Measurements from ENCODE around the gene GFAP. TPM values are rescaled to one million over a fixed set of nuclear protein-coding genes. Genes with fewer than 3 reads are reported as not detected.

Gene GFAP
- polyA plus RNA-seq, 1 of the 3 experiments (the other 2 are of a cell fraction), result 0.48 TPM

- no peak for DNase-seq
- CTCF ChIA-PET, result interaction anchor here (4.0 to 17.2 kb wide), 2 partner anchors 8 to 93 kb away, joined by 22 to 433 read pairs; no protein-coding TSS in a partner anchor
These were observed 12.8 kb upstream of the GFAP start for GRCh38 chr17:44928136-44928535.

DNA sequence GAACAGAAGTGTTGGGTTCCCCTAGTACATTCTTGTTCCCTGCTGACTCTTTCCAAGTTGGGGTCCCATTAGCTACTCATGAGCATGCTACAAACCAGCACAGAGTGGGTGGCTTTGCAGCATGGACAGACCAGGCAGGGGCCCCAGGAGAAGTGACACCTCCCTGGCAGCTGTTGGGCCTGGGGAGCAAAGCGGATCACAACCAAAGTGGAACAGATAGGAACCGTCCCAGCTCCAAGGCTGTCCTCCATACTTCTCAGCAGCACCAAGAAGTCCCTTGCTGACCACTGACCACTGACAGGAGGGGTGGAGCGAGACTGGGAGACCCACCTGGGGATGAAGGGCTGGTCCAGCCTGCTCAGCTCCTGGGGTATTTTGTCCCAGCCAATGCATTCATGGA, 12.4 kb upstream of the GFAP start:
- TF ChIP-seq GATA2 (CRISPR knock-in tag; IDR thresholded peaks at IDR 0.05) (no peak), YY1 (IDR thresholded peaks at IDR 0.05; ENCODE audit: low read depth) (no peak), MXI1 (IDR thresholded peaks at IDR 0.05; ENCODE audit: low read depth, low read length) (no peak), TEAD4 (IDR thresholded peaks at IDR 0.05; ENCODE audit: borderline replicate concordance, insufficient read depth) (no peak), SMC3 (IDR thresholded peaks at IDR 0.05; ENCODE audit: low read depth, low read length) (no peak), FOSL2 (IDR thresholded peaks at IDR 0.05; ENCODE audit: borderline replicate concordance, low read depth) (no peak), FOXJ3 (CRISPR knock-in tag; IDR thresholded peaks at IDR 0.05) (no peak), MAX (IDR thresholded peaks at IDR 0.05; ENCODE audit: low read depth) (no peak), CHD2 (IDR thresholded peaks at IDR 0.05; ENCODE audit: low read length, partially characterized antibody) (no peak)
- Histone ChIP-seq H3K9ac (no peak overlapping the region), H3K27me3 (ENCODE audit: insufficient read depth) (no peaks in the 10 kb centered on the region), H3F3A (replicated peaks; ENCODE audit: insufficient read depth) (peaks cover 10% of the 10 kb centered on the region), H3K4me1 (ENCODE audit: control insufficient read depth in 1 of 2, insufficient read depth in 2 of 2, low read depth in 1 of 2, low read length in 1 of 2) (peaks cover 0 to 37% of the 10 kb centered on the region in 2 experiments; a peak in 1 of 4 replicates), H3K27ac (ENCODE audit: low read depth in 2 of 2, low read length in 1 of 2) (no peak overlapping the region), H3K4me2 (no peak overlapping the region), H3K9me2 (no peaks in the 10 kb centered on the region), H3K36me3 (replicated peaks in 1 of 2; ENCODE audit: control insufficient read depth in 1 of 2, insufficient read depth in 2 of 2, low read length in 1 of 2) (peaks cover 7 to 41% of the 10 kb centered on the region in 2 experiments), H4K20me1 (ENCODE audit: insufficient read depth) (no peaks in the 10 kb centered on the region), H2AFZ (ENCODE audit: low read depth) (no peak overlapping the region), H3K4me3 (ENCODE audit: low read depth in 2 of 2, low read length in 1 of 2) (no peak overlapping the region), H3K9me3 (no peaks in the 10 kb centered on the region), H3K79me2 (ENCODE audit: insufficient read depth) (no peaks in the 10 kb centered on the region; the same call in 1 of the 2 replicates)
- POLR2A ChIA-PET, result interaction anchor here (0.9 kb wide), 1 partner anchor 9 kb away, joined by 3 read pairs; no protein-coding TSS in a partner anchor
- no peak for DNase-seq
- WGBS (ENCODE audit: low lambda C conversion rate), result no CpG with 5 or more reads among the region's 3 CpGs
- CTCF ChIA-PET, result interaction anchor here (2.4 to 17.2 kb wide), 2 partner anchors 93 to 171 kb away, joined by 8 to 433 read pairs; no protein-coding TSS in a partner anchor

More at GRCh38 chr17:44928136-44928535, 12.8 kb upstream of the GFAP start:
- no peak overlapping the region for H3K4me2 ChIP-seq
- no peaks in the 10 kb centered on the region for H3K9me2 ChIP-seq
- peaks cover 7 to 45% of the 10 kb centered on the region in 2 experiments for H3K36me3 ChIP-seq (replicated peaks in 1 of 2; ENCODE audit: control insufficient read depth in 1 of 2, insufficient read depth in 2 of 2, low read length in 1 of 2)
- peaks cover 0 to 33% of the 10 kb centered on the region in 2 experiments; a peak in 1 of 4 replicates for H3K4me1 ChIP-seq (ENCODE audit: control insufficient read depth in 1 of 2, insufficient read depth in 2 of 2, low read depth in 1 of 2, low read length in 1 of 2)
- no peaks in the 10 kb centered on the region for H3K9me3 ChIP-seq
- WGBS (ENCODE audit: low lambda C conversion rate), result 94% methylated on average over 10 of the region's 15 CpGs
- H2AFZ ChIP-seq (ENCODE audit: low read depth), result no peak overlapping the region
- H3K79me2 ChIP-seq (ENCODE audit: insufficient read depth), result no peaks in the 10 kb centered on the region; the same call in 1 of the 2 replicates
- H3K27ac ChIP-seq (ENCODE audit: low read depth in 2 of 2, low read length in 1 of 2), result no peak overlapping the region
- H3K4me3 ChIP-seq (ENCODE audit: low read depth in 2 of 2, low read length in 1 of 2), result no peak overlapping the region
- no peak overlapping the region for H3K9ac ChIP-seq
- TF ChIP-seq NRF1 (IDR thresholded peaks at IDR 0.05; ENCODE audit: low read depth, low read length) (no peak), NFIC (IDR thresholded peaks at IDR 0.05; ENCODE audit: borderline replicate concordance) (no peak), FOXJ3 (CRISPR knock-in tag; IDR thresholded peaks at IDR 0.05) (no peak), SMC3 (IDR thresholded peaks at IDR 0.05; ENCODE audit: low read depth, low read length) (no peak), MEF2A (IDR thresholded peaks at IDR 0.05; ENCODE audit: borderline replicate concordance, low read depth) (no peak), TCF12 (IDR thresholded peaks at IDR 0.05) (no peak), MXI1 (IDR thresholded peaks at IDR 0.05; ENCODE audit: low read depth, low read length) (no peak), YY1 (IDR thresholded peaks at IDR 0.05; ENCODE audit: low read depth) (no peak), RAD21 (IDR thresholded peaks at IDR 0.05; ENCODE audit: low read length) (no peak), RXRA (IDR thresholded peaks at IDR 0.05; ENCODE audit: borderline replicate concordance, low read depth) (no peak), RCOR1 (IDR thresholded peaks at IDR 0.05; ENCODE audit: low read length) (no peak), FOSL2 (IDR thresholded peaks at IDR 0.05; ENCODE audit: borderline replicate concordance, low read depth) (no peak), GABPA (IDR thresholded peaks at IDR 0.05; ENCODE audit: low read depth) (no peak), JUND (IDR thresholded peaks at IDR 0.05) (no peak)
- TF ChIP-seq, protein P1, sequence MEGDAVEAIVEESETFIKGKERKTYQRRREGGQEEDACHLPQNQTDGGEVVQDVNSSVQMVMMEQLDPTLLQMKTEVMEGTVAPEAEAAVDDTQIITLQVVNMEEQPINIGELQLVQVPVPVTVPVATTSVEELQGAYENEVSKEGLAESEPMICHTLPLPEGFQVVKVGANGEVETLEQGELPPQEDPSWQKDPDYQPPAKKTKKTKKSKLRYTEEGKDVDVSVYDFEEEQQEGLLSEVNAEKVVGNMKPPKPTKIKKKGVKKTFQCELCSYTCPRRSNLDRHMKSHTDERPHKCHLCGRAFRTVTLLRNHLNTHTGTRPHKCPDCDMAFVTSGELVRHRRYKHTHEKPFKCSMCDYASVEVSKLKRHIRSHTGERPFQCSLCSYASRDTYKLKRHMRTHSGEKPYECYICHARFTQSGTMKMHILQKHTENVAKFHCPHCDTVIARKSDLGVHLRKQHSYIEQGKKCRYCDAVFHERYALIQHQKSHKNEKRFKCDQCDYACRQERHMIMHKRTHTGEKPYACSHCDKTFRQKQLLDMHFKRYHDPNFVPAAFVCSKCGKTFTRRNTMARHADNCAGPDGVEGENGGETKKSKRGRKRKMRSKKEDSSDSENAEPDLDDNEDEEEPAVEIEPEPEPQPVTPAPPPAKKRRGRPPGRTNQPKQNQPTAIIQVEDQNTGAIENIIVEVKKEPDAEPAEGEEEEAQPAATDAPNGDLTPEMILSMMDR (IDR thresholded peaks at IDR 0.05), result no peak
- TF ChIP-seq, protein P2, sequence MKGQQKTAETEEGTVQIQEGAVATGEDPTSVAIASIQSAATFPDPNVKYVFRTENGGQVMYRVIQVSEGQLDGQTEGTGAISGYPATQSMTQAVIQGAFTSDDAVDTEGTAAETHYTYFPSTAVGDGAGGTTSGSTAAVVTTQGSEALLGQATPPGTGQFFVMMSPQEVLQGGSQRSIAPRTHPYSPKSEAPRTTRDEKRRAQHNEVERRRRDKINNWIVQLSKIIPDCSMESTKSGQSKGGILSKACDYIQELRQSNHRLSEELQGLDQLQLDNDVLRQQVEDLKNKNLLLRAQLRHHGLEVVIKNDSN (IDR thresholded peaks at IDR 0.05; ENCODE audit: borderline replicate concordance, low read depth), result no peak
- TF ChIP-seq, protein P3, sequence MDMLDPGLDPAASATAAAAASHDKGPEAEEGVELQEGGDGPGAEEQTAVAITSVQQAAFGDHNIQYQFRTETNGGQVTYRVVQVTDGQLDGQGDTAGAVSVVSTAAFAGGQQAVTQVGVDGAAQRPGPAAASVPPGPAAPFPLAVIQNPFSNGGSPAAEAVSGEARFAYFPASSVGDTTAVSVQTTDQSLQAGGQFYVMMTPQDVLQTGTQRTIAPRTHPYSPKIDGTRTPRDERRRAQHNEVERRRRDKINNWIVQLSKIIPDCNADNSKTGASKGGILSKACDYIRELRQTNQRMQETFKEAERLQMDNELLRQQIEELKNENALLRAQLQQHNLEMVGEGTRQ (IDR thresholded peaks at IDR 0.05; ENCODE audit: borderline replicate concordance, low read depth, low read length), result no peak
- no peaks in the 10 kb centered on the region for H3K27me3 ChIP-seq (ENCODE audit: insufficient read depth)
- H3F3A ChIP-seq (replicated peaks; ENCODE audit: insufficient read depth), result peaks cover 10% of the 10 kb centered on the region
- H4K20me1 ChIP-seq (ENCODE audit: insufficient read depth), result no peaks in the 10 kb centered on the region
- POLR2A ChIA-PET, result interaction anchor here (0.9 to 1.0 kb wide), 2 partner anchors 7 to 8 kb away, joined by 3 read pairs; no protein-coding TSS in a partner anchor

Data from SK-N-SH (cell line).